Measurements from ENCODE around the gene KRT17.
A peak's percentile ranks its signal among the peaks of the same experiment; 100 is the strongest.
"Not testable (repeated sequence)": the region's sequence is repeated elsewhere in the genome, so short reads cannot be mapped to it uniquely, and the experiment has no call there.

The KRT17 gene

GRCh38 chr17:41653892-41654677, 29.7 kb upstream of the KRT17 start:
- no peak for DNase-seq

- DNase-seq = no peak
These were observed 29.0 kb upstream of the KRT17 start for GRCh38 chr17:41653421-41653820.

- DNase-seq = no peak
These were observed 28.1 kb upstream of the KRT17 start for GRCh38 chr17:41652461-41652970.

- no peak for DNase-seq
These were observed 27.5 kb upstream of the KRT17 start for GRCh38 chr17:41651625-41652460.

- no peak for DNase-seq
These were observed 26.6 kb upstream of the KRT17 start for GRCh38 chr17:41650794-41651624.

GRCh38 chr17:41649923-41650519, 25.6 kb upstream of the KRT17 start:
- no peak for DNase-seq

- peak; percentile 48 for DNase-seq
These were observed 24.2 kb upstream of the KRT17 start for GRCh38 chr17:41648411-41649195.

- DNase-seq = peak; percentile 13
These were observed 23.6 kb upstream of the KRT17 start for GRCh38 chr17:41647940-41648410.

GRCh38 chr17:41647038-41647813, 22.9 kb upstream of the KRT17 start:
- no peak for DNase-seq

- DNase-seq = no peak
These were observed 18.1 kb upstream of the KRT17 start for GRCh38 chr17:41642252-41643156.

GRCh38 chr17:41640596-41640995, 16.2 kb upstream of the KRT17 start:
- not testable (repeated sequence) for DNase-seq

- DNase-seq = no peak
These were observed 15.4 kb upstream of the KRT17 start for GRCh38 chr17:41639492-41640473.

GRCh38 chr17:41638941-41639340, 14.6 kb upstream of the KRT17 start:
- no peak for DNase-seq

GRCh38 chr17:41638194-41638593, 13.8 kb upstream of the KRT17 start:
- DNase-seq = no peak

- DNase-seq = no peak
These were observed 12.3 kb upstream of the KRT17 start for GRCh38 chr17:41636652-41637051.

- no peak for DNase-seq
These were observed 11.0 kb upstream of the KRT17 start for GRCh38 chr17:41635121-41636097.

- DNase-seq = no peak
These were observed 10.3 kb upstream of the KRT17 start for GRCh38 chr17:41634639-41635038.
